ENCODE results near the gene PROZ.
"Not testable (repeated sequence)": the region's sequence is repeated elsewhere in the genome, so short reads cannot be mapped to it uniquely, and the experiment has no call there.

Gene PROZ

GRCh38 chr13:113160983-113161382 lies 2.5 kb downstream of the PROZ start:
- Histone ChIP-seq H3K27ac (ENCODE audit: low read depth, low read length) (no peak overlapping the region), H3K36me3 (ENCODE audit: low read length) (no peaks in the 10 kb centered on the region), H3K9me3 (ENCODE audit: insufficient read depth, low read length) (no peaks in the 10 kb centered on the region), H2AFZ (ENCODE audit: low read depth, low read length, severe bottlenecking) (no peak overlapping the region), H3K79me2 (ENCODE audit: insufficient read depth, low read length) (no peaks in the 10 kb centered on the region), H3K4me2 (ENCODE audit: low read depth, low read length, poor library complexity, severe bottlenecking) (no peak overlapping the region), H3K27me3 (ENCODE audit: low read length) (no peaks in the 10 kb centered on the region), H4K20me1 (ENCODE audit: low read depth, low read length) (no peaks in the 10 kb centered on the region), H3F3A (ENCODE audit: insufficient read depth) (peaks cover 3% of the 10 kb centered on the region; the same call in 1 of the 2 replicates), H3K4me3 (ENCODE audit: insufficient read depth, low read length, poor library complexity, severe bottlenecking) (no peak overlapping the region), H3K9ac (ENCODE audit: low read length) (no peak overlapping the region), H3K9me2 (replicated peaks; ENCODE audit: insufficient read depth, low read length) (no peaks in the 10 kb centered on the region)
- TF ChIP-seq, protein P1, sequence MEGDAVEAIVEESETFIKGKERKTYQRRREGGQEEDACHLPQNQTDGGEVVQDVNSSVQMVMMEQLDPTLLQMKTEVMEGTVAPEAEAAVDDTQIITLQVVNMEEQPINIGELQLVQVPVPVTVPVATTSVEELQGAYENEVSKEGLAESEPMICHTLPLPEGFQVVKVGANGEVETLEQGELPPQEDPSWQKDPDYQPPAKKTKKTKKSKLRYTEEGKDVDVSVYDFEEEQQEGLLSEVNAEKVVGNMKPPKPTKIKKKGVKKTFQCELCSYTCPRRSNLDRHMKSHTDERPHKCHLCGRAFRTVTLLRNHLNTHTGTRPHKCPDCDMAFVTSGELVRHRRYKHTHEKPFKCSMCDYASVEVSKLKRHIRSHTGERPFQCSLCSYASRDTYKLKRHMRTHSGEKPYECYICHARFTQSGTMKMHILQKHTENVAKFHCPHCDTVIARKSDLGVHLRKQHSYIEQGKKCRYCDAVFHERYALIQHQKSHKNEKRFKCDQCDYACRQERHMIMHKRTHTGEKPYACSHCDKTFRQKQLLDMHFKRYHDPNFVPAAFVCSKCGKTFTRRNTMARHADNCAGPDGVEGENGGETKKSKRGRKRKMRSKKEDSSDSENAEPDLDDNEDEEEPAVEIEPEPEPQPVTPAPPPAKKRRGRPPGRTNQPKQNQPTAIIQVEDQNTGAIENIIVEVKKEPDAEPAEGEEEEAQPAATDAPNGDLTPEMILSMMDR (IDR thresholded peaks at IDR 0.05; ENCODE audit: insufficient read depth, low read length, poor library complexity, severe bottlenecking): no peak
- TF ChIP-seq EZH2phosphoT487 (conservative IDR thresholded peaks at IDR 0.05; ENCODE audit: low read length): no peak

DNA sequence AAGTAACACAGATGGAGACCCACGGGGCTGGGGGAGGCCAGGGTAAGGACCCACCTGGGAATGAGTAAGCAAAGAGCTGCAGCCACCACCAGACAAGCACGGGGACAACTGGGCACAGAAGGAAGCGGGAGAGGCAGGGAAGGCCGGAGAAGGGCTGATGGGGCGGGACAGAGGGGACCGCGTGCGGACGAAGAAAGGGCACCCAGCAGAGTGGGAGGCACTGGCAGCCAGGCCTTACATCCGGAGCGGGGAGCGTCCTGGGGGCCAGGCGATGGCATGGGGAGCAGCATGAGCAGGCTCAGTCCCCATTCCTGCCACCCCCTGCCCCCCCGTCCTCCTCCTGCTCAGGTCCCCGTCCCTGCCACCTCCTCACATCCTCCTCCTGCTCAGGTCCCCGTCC lies 3.0 kb downstream of the PROZ start:
- H3F3A ChIP-seq (ENCODE audit: insufficient read depth): peaks cover 3% of the 10 kb centered on the region; the same call in 1 of the 2 replicates
- H3K79me2 ChIP-seq (ENCODE audit: insufficient read depth, low read length): no peaks in the 10 kb centered on the region
- H3K27ac ChIP-seq (ENCODE audit: low read depth, low read length): no peak overlapping the region
- H3K4me2 ChIP-seq (ENCODE audit: low read depth, low read length, poor library complexity, severe bottlenecking): no peak overlapping the region
- H3K9me2 ChIP-seq (replicated peaks; ENCODE audit: insufficient read depth, low read length): no peaks in the 10 kb centered on the region
- no peaks in the 10 kb centered on the region for H3K9me3 ChIP-seq (ENCODE audit: insufficient read depth, low read length)
- no peaks in the 10 kb centered on the region for H3K36me3 ChIP-seq (ENCODE audit: low read length)
- no peak for TF ChIP-seq EZH2phosphoT487 (conservative IDR thresholded peaks at IDR 0.05; ENCODE audit: low read length)
- TF ChIP-seq, protein P1 (IDR thresholded peaks at IDR 0.05; ENCODE audit: insufficient read depth, low read length, poor library complexity, severe bottlenecking): no peak
- H2AFZ ChIP-seq (ENCODE audit: low read depth, low read length, severe bottlenecking): no peak overlapping the region
- no peaks in the 10 kb centered on the region for H3K27me3 ChIP-seq (ENCODE audit: low read length)
- H4K20me1 ChIP-seq (ENCODE audit: low read depth, low read length): no peaks in the 10 kb centered on the region
- H3K4me3 ChIP-seq (ENCODE audit: insufficient read depth, low read length, poor library complexity, severe bottlenecking): no peak overlapping the region
- no peak overlapping the region for H3K9ac ChIP-seq (ENCODE audit: low read length)

GRCh38 chr13:113161975-113162374 lies 3.5 kb downstream of the PROZ start:
- H3F3A ChIP-seq (ENCODE audit: insufficient read depth); H3K27me3 ChIP-seq (ENCODE audit: low read length); H3K9me2 ChIP-seq (replicated peaks; ENCODE audit: insufficient read depth, low read length); H3K9me3 ChIP-seq (ENCODE audit: insufficient read depth, low read length); H4K20me1 ChIP-seq (ENCODE audit: low read depth, low read length); H3K79me2 ChIP-seq (ENCODE audit: insufficient read depth, low read length); H3K36me3 ChIP-seq (ENCODE audit: low read length); H3K4me3 ChIP-seq (ENCODE audit: insufficient read depth, low read length, poor library complexity, severe bottlenecking); H2AFZ ChIP-seq (ENCODE audit: low read depth, low read length, severe bottlenecking); H3K27ac ChIP-seq (ENCODE audit: low read depth, low read length); H3K4me2 ChIP-seq (ENCODE audit: low read depth, low read length, poor library complexity, severe bottlenecking); H3K9ac ChIP-seq (ENCODE audit: low read length): not testable (repeated sequence)

DNA sequence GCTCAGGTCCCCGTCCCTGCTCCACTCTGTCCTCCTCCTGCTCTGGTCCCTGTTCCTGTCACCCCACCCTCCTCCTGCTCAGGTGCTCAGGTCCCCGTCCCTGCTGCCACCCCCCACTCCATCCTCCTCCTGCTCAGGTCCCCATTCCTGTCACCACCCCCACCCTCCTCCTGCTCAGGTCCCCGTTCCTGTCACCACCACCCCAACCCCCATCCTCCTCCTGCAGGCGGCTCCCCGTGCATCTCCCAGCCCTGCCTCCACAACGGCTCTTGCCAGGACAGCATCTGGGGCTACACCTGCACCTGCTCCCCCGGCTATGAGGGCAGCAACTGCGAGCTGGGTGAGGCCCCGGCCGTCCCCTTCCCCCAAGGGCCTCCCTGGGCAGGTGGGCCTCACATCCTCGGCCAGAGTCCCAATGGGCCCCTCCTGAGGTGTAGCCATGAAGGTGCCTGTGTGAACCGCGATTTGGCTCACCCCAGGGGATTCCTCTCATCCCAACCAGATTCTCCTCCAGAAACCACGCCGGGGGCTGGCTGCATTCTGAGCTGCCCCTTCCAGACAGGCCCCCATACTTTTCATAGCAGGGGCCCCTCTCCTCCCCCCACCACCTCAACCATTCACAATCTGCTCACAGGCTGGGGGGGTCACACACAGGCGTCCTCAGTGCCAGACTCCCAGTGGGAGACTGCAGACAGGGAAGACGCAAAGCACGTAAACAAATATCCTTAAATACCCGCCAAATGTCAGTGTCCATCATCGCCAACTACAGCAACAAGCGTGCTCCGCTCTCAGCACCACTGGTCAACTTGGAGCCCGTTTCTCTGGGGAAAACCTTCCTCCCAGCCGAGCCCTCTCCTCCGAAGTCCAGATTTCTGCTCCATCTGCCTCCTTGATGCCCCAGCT lies 4.6 kb downstream of the PROZ start:
- H3K4me2 ChIP-seq (ENCODE audit: low read depth, low read length, poor library complexity, severe bottlenecking): no peak overlapping the region
- H3K36me3 ChIP-seq (ENCODE audit: low read length): no peaks in the 10 kb centered on the region
- H3K4me3 ChIP-seq (ENCODE audit: insufficient read depth, low read length, poor library complexity, severe bottlenecking): no peak overlapping the region
- H4K20me1 ChIP-seq (ENCODE audit: low read depth, low read length): no peaks in the 10 kb centered on the region
- H3K79me2 ChIP-seq (ENCODE audit: insufficient read depth, low read length): no peaks in the 10 kb centered on the region
- H3K27ac ChIP-seq (ENCODE audit: low read depth, low read length): no peak overlapping the region
- no peaks in the 10 kb centered on the region for H3K9me2 ChIP-seq (replicated peaks; ENCODE audit: insufficient read depth, low read length)
- no peak for TF ChIP-seq EZH2phosphoT487 (conservative IDR thresholded peaks at IDR 0.05; ENCODE audit: low read length)
- TF ChIP-seq, protein P1 (IDR thresholded peaks at IDR 0.05; ENCODE audit: insufficient read depth, low read length, poor library complexity, severe bottlenecking): no peak
- peaks cover 3% of the 10 kb centered on the region; the same call in 1 of the 2 replicates for H3F3A ChIP-seq (ENCODE audit: insufficient read depth)
- H3K27me3 ChIP-seq (ENCODE audit: low read length): no peaks in the 10 kb centered on the region
- no peaks in the 10 kb centered on the region for H3K9me3 ChIP-seq (ENCODE audit: insufficient read depth, low read length)
- no peak overlapping the region for H3K9ac ChIP-seq (ENCODE audit: low read length)
- H2AFZ ChIP-seq (ENCODE audit: low read depth, low read length, severe bottlenecking): no peak overlapping the region
